Activated CD8-positive, alpha-beta memory T cell treated with anti-CD3 and anti-CD28 coated beads for 24 hours (primary cell): Measurements from ENCODE around the gene EFEMP1.

Source experiments
- DNase-seq: peaks from one replicate; pipeline ENCODE4 v3.0.0-alpha.2; 2020

Gene EFEMP1

GRCh38 chr2:55923091-55923981, at the start of gene EFEMP1:
EFEMP1 (minus strand) TSS chr2:55923782; CDS start chr2:55922440, 1,342 bp downstream.
- no peak for DNase-seq

GRCh38 chr2:55970500-55970899, 46.9 kb upstream of the EFEMP1 start:
- DNase-seq: no peak

GRCh38 chr2:55968941-55969340, 45.4 kb upstream of the EFEMP1 start:
- no peak for DNase-seq

GRCh38 chr2:55966401-55967118, 43.0 kb upstream of the EFEMP1 start:
- DNase-seq: no peak

- DNase-seq: no peak
Observed at GRCh38 chr2:55965966-55966365, 42.4 kb upstream of the EFEMP1 start.

GRCh38 chr2:55965276-55965675, 41.7 kb upstream of the EFEMP1 start:
- no peak for DNase-seq

- no peak for DNase-seq
Observed at GRCh38 chr2:55962915-55963314, 39.3 kb upstream of the EFEMP1 start.

GRCh38 chr2:55961318-55961911, 37.8 kb upstream of the EFEMP1 start:
- DNase-seq: no peak

GRCh38 chr2:55958756-55959155, 35.2 kb upstream of the EFEMP1 start:
- no peak for DNase-seq

GRCh38 chr2:55957142-55957541, 33.6 kb upstream of the EFEMP1 start:
- DNase-seq: no peak

- DNase-seq: no peak
Observed at GRCh38 chr2:55954306-55955035, 30.9 kb upstream of the EFEMP1 start.

- DNase-seq: no peak
Observed at GRCh38 chr2:55952415-55952814, 28.8 kb upstream of the EFEMP1 start.

- no peak for DNase-seq
Observed at GRCh38 chr2:55951533-55951932, 28.0 kb upstream of the EFEMP1 start.

- DNase-seq: no peak
Observed at GRCh38 chr2:55949613-55950012, 26.0 kb upstream of the EFEMP1 start.

GRCh38 chr2:55949211-55949610, 25.6 kb upstream of the EFEMP1 start:
- no peak for DNase-seq

- DNase-seq: no peak
Observed at GRCh38 chr2:55948176-55948923, 24.8 kb upstream of the EFEMP1 start.

- DNase-seq: no peak
Observed at GRCh38 chr2:55947752-55948151, 24.2 kb upstream of the EFEMP1 start.

- no peak for DNase-seq
Observed at GRCh38 chr2:55946793-55947192, 23.2 kb upstream of the EFEMP1 start.

- no peak for DNase-seq
Observed at GRCh38 chr2:55943466-55943865, 19.9 kb upstream of the EFEMP1 start.

- no peak for DNase-seq
Observed at GRCh38 chr2:55936351-55936750, 12.8 kb upstream of the EFEMP1 start.

- DNase-seq: no peak
Observed at GRCh38 chr2:55934337-55934736, 10.8 kb upstream of the EFEMP1 start.

GRCh38 chr2:55932843-55933242, 9.3 kb upstream of the EFEMP1 start:
- no peak for DNase-seq
